GM19043 (cell line): ENCODE measurements around the gene TANC1.
"Not testable (repeated sequence)": the region's sequence is repeated elsewhere in the genome, so short reads cannot be mapped to it uniquely, and the experiment has no call there.

Experiments
- ATAC-seq: cut with Tn5 transposase; IDR thresholded peaks from one replicate; pipeline ENCODE4 v1.9.1; 2021; ENCODE audit warnings: low read depth; ENCODE audit not compliant: unreplicated experiment

TANC1 gene

GRCh38 chr2:159082119-159082518 is 113.7 kb downstream of the TANC1 start:
- no peak for ATAC-seq

GRCh38 chr2:159084384-159085370 is 116.2 kb downstream of the TANC1 start:
- ATAC-seq, result no peak

GRCh38 chr2:159086342-159086741 is 117.9 kb downstream of the TANC1 start:
- ATAC-seq, result no peak

GRCh38 chr2:159086826-159087225 is 118.4 kb downstream of the TANC1 start:
- ATAC-seq, result no peak

GRCh38 chr2:159088906-159089305 is 120.5 kb downstream of the TANC1 start:
- ATAC-seq, result no peak

GRCh38 chr2:159089543-159089942 is 121.1 kb downstream of the TANC1 start:
- no peak for ATAC-seq

- ATAC-seq, result no peak
Measured at GRCh38 chr2:159090514-159091201, 122.2 kb downstream of the TANC1 start.

GRCh38 chr2:159091381-159091780 is 122.9 kb downstream of the TANC1 start:
- no peak for ATAC-seq

- peak; percentile 42 for ATAC-seq
Measured at GRCh38 chr2:159091976-159092375, 123.5 kb downstream of the TANC1 start.

- no peak for ATAC-seq
Measured at GRCh38 chr2:159093497-159093896, 125.1 kb downstream of the TANC1 start.

- ATAC-seq, result no peak
Measured at GRCh38 chr2:159094173-159094737, 125.8 kb downstream of the TANC1 start.

- ATAC-seq, result no peak
Measured at GRCh38 chr2:159095813-159096212, 127.4 kb downstream of the TANC1 start.

- ATAC-seq, result not testable (repeated sequence)
Measured at GRCh38 chr2:159096302-159096855, 127.9 kb downstream of the TANC1 start.

GRCh38 chr2:159096901-159097300 is 128.5 kb downstream of the TANC1 start:
- no peak for ATAC-seq

- ATAC-seq, result no peak
Measured at GRCh38 chr2:159098361-159098760, 129.9 kb downstream of the TANC1 start.

GRCh38 chr2:159098921-159099411 is 130.5 kb downstream of the TANC1 start:
- no peak for ATAC-seq

GRCh38 chr2:159101755-159102489 is 133.5 kb downstream of the TANC1 start:
- ATAC-seq, result no peak

- ATAC-seq, result no peak
Measured at GRCh38 chr2:159103411-159103810, 135.0 kb downstream of the TANC1 start.

GRCh38 chr2:159106109-159106508 is 137.7 kb downstream of the TANC1 start:
- no peak for ATAC-seq
